ENCODE results near the gene ZSWIM4. TPM values are rescaled to one million over a fixed set of nuclear protein-coding genes. Genes with fewer than 3 reads are reported as not detected.
A peak's percentile ranks its signal among the peaks of the same experiment; 100 is the strongest.

The ZSWIM4 gene
- polyA plus RNA-seq, 1 of the 3 experiments (the other 2 are of a cell fraction) = 4.7 TPM

GRCh38 chr19:13877303-13877702 lies 82.1 kb downstream of the ZSWIM4 start:
- Histone ChIP-seq H3K9me3 (no peaks in the 10 kb centered on the region), H3K27me3 (ENCODE audit: insufficient read depth) (no peaks in the 10 kb centered on the region), H2AFZ (ENCODE audit: low read depth) (no peak overlapping the region), H3F3A (replicated peaks; ENCODE audit: insufficient read depth) (no peaks in the 10 kb centered on the region), H3K4me2 (no peak overlapping the region), H3K79me2 (ENCODE audit: insufficient read depth) (no peaks in the 10 kb centered on the region), H3K27ac (ENCODE audit: low read depth in 2 of 2, low read length in 1 of 2) (no peak overlapping the region), H3K9ac (no peak overlapping the region), H3K9me2 (no peaks in the 10 kb centered on the region), H3K4me1 (ENCODE audit: control insufficient read depth in 1 of 2, insufficient read depth in 2 of 2, low read depth in 1 of 2, low read length in 1 of 2) (peaks cover 7 to 23% of the 10 kb centered on the region in 2 experiments; a peak in 3 of 4 replicates), H3K36me3 (replicated peaks in 1 of 2; ENCODE audit: control insufficient read depth in 1 of 2, insufficient read depth in 2 of 2, low read length in 1 of 2) (no peaks in the 10 kb centered on the region), H3K4me3 (ENCODE audit: low read depth in 2 of 2, low read length in 1 of 2) (no peak overlapping the region), H4K20me1 (ENCODE audit: insufficient read depth) (no peaks in the 10 kb centered on the region)
- 91% methylated on average over 17 of the region's 27 CpGs for WGBS (ENCODE audit: low lambda C conversion rate)
- ChIA-PET POLR2A (no interaction called here), CTCF (interaction anchor here (0.7 to 13.8 kb wide), 6 partner anchors 11 to 259 kb away, joined by 3 to 146 read pairs (median 3); partner anchors contain the start of genes ASF1B, IL27RA and MISP3)
- TF ChIP-seq GATA2 (CRISPR knock-in tag; IDR thresholded peaks at IDR 0.05) (no peak), NFIC (IDR thresholded peaks at IDR 0.05; ENCODE audit: borderline replicate concordance) (no peak), ELF1 (IDR thresholded peaks at IDR 0.05) (no peak), TAF1 (IDR thresholded peaks at IDR 0.05; ENCODE audit: borderline replicate concordance, low read depth, low read length) (no peak), MAX (IDR thresholded peaks at IDR 0.05; ENCODE audit: low read depth) (no peak), TCF12 (IDR thresholded peaks at IDR 0.05) (no peak), NRF1 (IDR thresholded peaks at IDR 0.05; ENCODE audit: low read depth, low read length) (no peak), FOSL2 (IDR thresholded peaks at IDR 0.05; ENCODE audit: borderline replicate concordance, low read depth) (no peak), GABPA (IDR thresholded peaks at IDR 0.05; ENCODE audit: low read depth) (no peak), RCOR1 (IDR thresholded peaks at IDR 0.05; ENCODE audit: low read length) (no peak), MEF2A (IDR thresholded peaks at IDR 0.05; ENCODE audit: borderline replicate concordance, low read depth) (no peak), IRF3 (IDR thresholded peaks at IDR 0.05; ENCODE audit: low read depth, low read length) (no peak)
- no peak for DNase-seq

- no peaks in the 10 kb centered on the region for H4K20me1 ChIP-seq (ENCODE audit: insufficient read depth)
- H3K4me3 ChIP-seq (ENCODE audit: low read depth in 2 of 2, low read length in 1 of 2) = peak overlapping the region; percentile 30 to 48; a peak in 3 of 4 replicates
- H3K36me3 ChIP-seq (replicated peaks in 1 of 2; ENCODE audit: control insufficient read depth in 1 of 2, insufficient read depth in 2 of 2, low read length in 1 of 2) = no peaks in the 10 kb centered on the region
- H3K9me2 ChIP-seq = no peaks in the 10 kb centered on the region
- H3K27me3 ChIP-seq (ENCODE audit: insufficient read depth) = no peaks in the 10 kb centered on the region
- H3K4me2 ChIP-seq = peak overlapping the region; percentile 77
- no peaks in the 10 kb centered on the region for H3K79me2 ChIP-seq (ENCODE audit: insufficient read depth)
- no peaks in the 10 kb centered on the region for H3K9me3 ChIP-seq
- H2AFZ ChIP-seq (ENCODE audit: low read depth) = peak overlapping the region; percentile 86
- H3K27ac ChIP-seq (ENCODE audit: low read depth in 2 of 2, low read length in 1 of 2) = peak overlapping the region; percentile 56 to 58; a peak in 3 of 4 replicates
- H3K4me1 ChIP-seq (ENCODE audit: control insufficient read depth in 1 of 2, insufficient read depth in 2 of 2, low read depth in 1 of 2, low read length in 1 of 2) = peaks cover 7 to 22% of the 10 kb centered on the region in 2 experiments; a peak in 3 of 4 replicates
- WGBS (ENCODE audit: low lambda C conversion rate) = 15% methylated on average over 14 of the region's 34 CpGs
- no peaks in the 10 kb centered on the region for H3F3A ChIP-seq (replicated peaks; ENCODE audit: insufficient read depth)
- DNase-seq = peak; percentile 98
- H3K9ac ChIP-seq = peak overlapping the region; percentile 65
- CTCF ChIA-PET = interaction anchor here (0.6 to 13.8 kb wide), 53 partner anchors 9 to 259 kb away, joined by 3 to 146 read pairs (median 5); partner anchors contain the start of genes ASF1B, BRME1, CC2D1A and IL27RA
- POLR2A ChIA-PET = interaction anchor here (1.6 kb wide), 1 partner anchor 193 kb away, joined by 6 read pairs; no protein-coding TSS in a partner anchor
- TF ChIP-seq MAX (IDR thresholded peaks at IDR 0.05; ENCODE audit: low read depth) (peak; percentile 72), MEF2A (IDR thresholded peaks at IDR 0.05; ENCODE audit: borderline replicate concordance, low read depth) (no peak), EP300 (IDR thresholded peaks at IDR 0.05; ENCODE audit: borderline replicate concordance in 1 of 2, low read depth in 1 of 2, low read length in 1 of 2) (no peak; a peak in 1 of 4 replicates), TEAD4 (IDR thresholded peaks at IDR 0.05; ENCODE audit: borderline replicate concordance, insufficient read depth) (no peak), GATA2 (CRISPR knock-in tag; IDR thresholded peaks at IDR 0.05) (no peak), JUND (IDR thresholded peaks at IDR 0.05) (peak; percentile 79; the same call in 1 of the 2 replicates), IRF3 (IDR thresholded peaks at IDR 0.05; ENCODE audit: low read depth, low read length) (no peak), FOXJ3 (CRISPR knock-in tag; IDR thresholded peaks at IDR 0.05) (no peak), RXRA (IDR thresholded peaks at IDR 0.05; ENCODE audit: borderline replicate concordance, low read depth) (no peak; the same call in 1 of the 2 replicates), SMC3 (IDR thresholded peaks at IDR 0.05; ENCODE audit: low read depth, low read length) (peak; percentile 95), ZBTB33 (IDR thresholded peaks at IDR 0.05; ENCODE audit: borderline replicate concordance, low read depth) (no peak)
Observed at GRCh38 chr19:13880059-13881043, 85.1 kb downstream of the ZSWIM4 start.

Data from SK-N-SH (cell line).